GM12891 (cell line): ENCODE data around the gene CT55.
"Not testable (repeated sequence)": the region's sequence is repeated elsewhere in the genome, so short reads cannot be mapped to it uniquely, and the experiment has no call there.

Source experiments
- POLR2A ChIP-seq: IDR thresholded peaks from 2 replicates; pipeline ENCODE4 v1.6.1; 2011; ENCODE audit warnings: low read depth, low read length, control low read depth
- POLR2AphosphoS5 ChIP-seq: IDR thresholded peaks from 2 replicates; pipeline ENCODE4 v1.6.1; 2011; ENCODE audit warnings: low read depth, low read length, control low read depth
- POU2F2 ChIP-seq: IDR thresholded peaks from 2 replicates; pipeline ENCODE4 v1.6.1; 2011; ENCODE audit warnings: low read depth, mild to moderate bottlenecking, control low read depth, low read length, moderate library complexity
- TAF1 ChIP-seq: IDR thresholded peaks from 2 replicates; pipeline ENCODE4 v1.6.1; 2011; ENCODE audit warnings: low read depth, low read length, control low read depth

GRCh38 chrX:135120056-135120576 is 51.1 kb downstream of the CT55 start, which contains the start of gene ETDB:
- not testable (repeated sequence) for TF ChIP-seq POLR2A, POU2F2, POLR2AphosphoS5, TAF1
